Uterus (tissue), 4 donors: ENCODE data around the gene DUSP23. TPM values are rescaled to one million over a fixed set of nuclear protein-coding genes. Genes with fewer than 3 reads are reported as not detected.

Experiments
- DNase-seq, 2 donors: peaks; one replicate each; pipeline ENCODE4 v3.0.0-alpha.2; 2019 to 2020
- H3K27ac ChIP-seq, 2 donors: fragments of 200-600 bp; sonication (generic); 1 replicate in 1 of 2; 2 replicates in 1 of 2; pipeline ENCODE4 v1.5.1; 2016 to 2018
- H3K27me3 ChIP-seq, 2 donors: fragments of 200-600 bp; sonication (generic); one replicate each; pipeline ENCODE4 v1.5.1; 2018 to 2019; ENCODE audit warnings: control low read depth in 1 of 2
- H3K36me3 ChIP-seq, 2 donors: fragments of 200-600 bp; sonication (generic); one replicate each; pipeline ENCODE4 v1.5.1; 2019; ENCODE audit warnings: control low read depth in 1 of 2
- H3K4me1 ChIP-seq, 2 donors: fragments of 200-600 bp; sonication (generic); one replicate each; pipeline ENCODE4 v1.5.1; 2018 to 2019; ENCODE audit warnings: control low read depth in 1 of 2
- H3K4me3 ChIP-seq, 2 donors: fragments of 200-600 bp; sonication (generic); 1 replicate in 1 of 2; 2 replicates in 1 of 2; pipeline ENCODE4 v1.5.1; 2018 to 2019; ENCODE audit warnings: mild to moderate bottlenecking in 1 of 2
- H3K9me3 ChIP-seq, 2 donors: fragments of 200-600 bp; sonication (generic); one replicate each; pipeline ENCODE4 v1.5.1; 2019; ENCODE audit warnings: control low read depth in 1 of 2
- POLR2A ChIP-seq, 2 donors: fragments of 450-650 bp; IDR thresholded peaks; one replicate each; pipeline ENCODE4 v1.6.1; 2016; ENCODE audit warnings: antibody characterized with exemption in 2 of 2, mild to moderate bottlenecking in 1 of 2, moderate library complexity in 1 of 2
- intact Hi-C: fragments of 100-400 bp; cut with DNase I; formaldehyde crosslinking; loops from one replicate; pipeline ENCODE4 v1.15.1; 2023; ENCODE audit warnings: low total_unique reads
- total RNA-seq, 4 donors: library from RNA; depleted of rRNA in 3 of 4; stranded (reverse); fragments of >200 nt in 3 of 4; gene quantifications; one replicate each; pipeline versions ENCODE4 v1.1.0 to v1.2.4, GENCODE V29; 2014 to 2023
- TF ChIP-seq, protein P1 (sequence below), 4 experiments: fragments of 200-600 bp in 2 of 4; fragments of 450-650 bp in 2 of 4; sonication (generic) in 2 of 4; IDR thresholded peaks; one replicate each; pipeline ENCODE4 v1.5.1; 2016 to 2019; ENCODE audit warnings: antibody characterized with exemption in 4 of 4, mild to moderate bottlenecking in 2 of 4, moderate library complexity in 1 of 4
- donor health status: DM: yes; HTN: yes; CAD: no.

The DUSP23 gene
- total RNA-seq, 4 donors from 2014 or later = 15.6 to 121 (median 50.8) TPM

- Histone ChIP-seq H3K4me3 (no peak overlapping the region), H3K27me3 (no peaks in the 10 kb centered on the region), H3K9me3 (no peaks in the 10 kb centered on the region), H3K27ac (no peak overlapping the region), H3K4me1 (no peaks in the 10 kb centered on the region), H3K36me3 (no peaks in the 10 kb centered on the region)
- intact Hi-C loops = loop anchor here (10.0 kb wide), 1 partner anchor 84 kb away; no protein-coding TSS in a partner anchor
- DNase-seq = no peak
- TF ChIP-seq, protein P1, sequence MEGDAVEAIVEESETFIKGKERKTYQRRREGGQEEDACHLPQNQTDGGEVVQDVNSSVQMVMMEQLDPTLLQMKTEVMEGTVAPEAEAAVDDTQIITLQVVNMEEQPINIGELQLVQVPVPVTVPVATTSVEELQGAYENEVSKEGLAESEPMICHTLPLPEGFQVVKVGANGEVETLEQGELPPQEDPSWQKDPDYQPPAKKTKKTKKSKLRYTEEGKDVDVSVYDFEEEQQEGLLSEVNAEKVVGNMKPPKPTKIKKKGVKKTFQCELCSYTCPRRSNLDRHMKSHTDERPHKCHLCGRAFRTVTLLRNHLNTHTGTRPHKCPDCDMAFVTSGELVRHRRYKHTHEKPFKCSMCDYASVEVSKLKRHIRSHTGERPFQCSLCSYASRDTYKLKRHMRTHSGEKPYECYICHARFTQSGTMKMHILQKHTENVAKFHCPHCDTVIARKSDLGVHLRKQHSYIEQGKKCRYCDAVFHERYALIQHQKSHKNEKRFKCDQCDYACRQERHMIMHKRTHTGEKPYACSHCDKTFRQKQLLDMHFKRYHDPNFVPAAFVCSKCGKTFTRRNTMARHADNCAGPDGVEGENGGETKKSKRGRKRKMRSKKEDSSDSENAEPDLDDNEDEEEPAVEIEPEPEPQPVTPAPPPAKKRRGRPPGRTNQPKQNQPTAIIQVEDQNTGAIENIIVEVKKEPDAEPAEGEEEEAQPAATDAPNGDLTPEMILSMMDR (IDR thresholded peaks at IDR 0.05) = no peak
- TF ChIP-seq POLR2A (IDR thresholded peaks at IDR 0.05) = no peak
Observed at GRCh38 chr1:159800177-159800930, 19.6 kb downstream of the DUSP23 start.

GRCh38 chr1:159802111-159802510 is 21.3 kb downstream of the DUSP23 start, which contains the start of gene FCRL6:
Gene FCRL6 (plus strand): TSS chr1:159802360. CDS start chr1:159802425, 65 bp downstream.
- no peak within 1 kb of the TSS for H3K27ac ChIP-seq
- H3K4me3 ChIP-seq = no peak within 1 kb of the TSS
- TF ChIP-seq, protein P1 (IDR thresholded peaks at IDR 0.05) = no peak
- TF ChIP-seq POLR2A (IDR thresholded peaks at IDR 0.05) = no peak
- no peaks in the 10 kb centered on the region for H3K27me3 ChIP-seq
- intact Hi-C loops = loop anchor here (10.0 kb wide), 1 partner anchor 83 kb away; no protein-coding TSS in a partner anchor
- no peaks in the 10 kb centered on the region for H3K4me1 ChIP-seq
- no peaks in the 10 kb centered on the region for H3K36me3 ChIP-seq
- no peaks in the 10 kb centered on the region for H3K9me3 ChIP-seq
- DNase-seq = no peak

- intact Hi-C loops = loop anchor here (10.0 kb wide), 1 partner anchor 81 kb away; no protein-coding TSS in a partner anchor
- H3K27ac ChIP-seq = no peak overlapping the region
Observed at GRCh38 chr1:159803956-159804689, 23.4 kb downstream of the DUSP23 start.

GRCh38 chr1:159804924-159805323 is 24.2 kb downstream of the DUSP23 start:
- Histone ChIP-seq H3K4me1 (no peaks in the 10 kb centered on the region), H3K27ac (no peak overlapping the region), H3K27me3 (no peaks in the 10 kb centered on the region), H3K36me3 (no peaks in the 10 kb centered on the region), H3K9me3 (no peaks in the 10 kb centered on the region), H3K4me3 (no peak overlapping the region)
- intact Hi-C loops = loop anchor here (10.0 kb wide), 1 partner anchor 80 kb away; no protein-coding TSS in a partner anchor
- DNase-seq = no peak
- TF ChIP-seq, protein P1 (IDR thresholded peaks at IDR 0.05) = no peak
- TF ChIP-seq POLR2A (IDR thresholded peaks at IDR 0.05) = no peak

More at GRCh38 chr1:159803956-159804689, 23.4 kb downstream of the DUSP23 start:
- Histone ChIP-seq H3K9me3 (no peaks in the 10 kb centered on the region), H3K4me1 (no peaks in the 10 kb centered on the region), H3K4me3 (no peak overlapping the region), H3K27me3 (no peaks in the 10 kb centered on the region), H3K36me3 (no peaks in the 10 kb centered on the region)
- no peak for DNase-seq
- TF ChIP-seq, protein P1 (IDR thresholded peaks at IDR 0.05) = no peak
- TF ChIP-seq POLR2A (IDR thresholded peaks at IDR 0.05) = no peak

- Histone ChIP-seq H3K27me3 (no peaks in the 10 kb centered on the region), H3K36me3 (no peaks in the 10 kb centered on the region), H3K27ac (no peak overlapping the region), H3K9me3 (no peaks in the 10 kb centered on the region), H3K4me1 (no peaks in the 10 kb centered on the region), H3K4me3 (no peak overlapping the region)
- DNase-seq = no peak
- TF ChIP-seq, protein P1 (IDR thresholded peaks at IDR 0.05) = no peak
- no peak for TF ChIP-seq POLR2A (IDR thresholded peaks at IDR 0.05)
- intact Hi-C loops = no loop called here
Observed at GRCh38 chr1:159815926-159816325, 35.2 kb downstream of the DUSP23 start.
